Measurements from ENCODE around the gene ESRP2. TPM values are rescaled to one million over a fixed set of nuclear protein-coding genes. Genes with fewer than 3 reads are reported as not detected.

The ESRP2 gene
- total RNA-seq, 1 donor from 2014 or later = 25.5 TPM

DNA sequence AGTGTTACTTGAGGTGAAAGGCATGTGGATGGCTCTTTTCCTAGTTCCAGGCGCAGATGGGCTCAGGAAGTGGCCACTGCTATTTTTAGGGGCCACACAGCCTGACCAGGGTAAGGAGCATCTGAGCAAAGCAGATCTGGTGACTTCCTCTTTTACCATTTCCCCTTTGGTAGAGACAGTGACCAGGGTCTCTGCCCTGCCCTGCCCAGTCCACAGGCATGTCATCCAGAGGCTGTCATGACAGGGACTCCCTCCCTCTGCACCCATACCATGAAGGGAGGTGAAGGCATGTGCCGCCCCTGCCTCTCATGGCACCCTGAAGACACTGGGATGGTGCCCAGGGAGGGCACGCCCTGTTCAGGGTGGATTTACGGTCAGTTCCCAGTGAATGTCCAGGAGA, 11.5 kb upstream of the ESRP2 start:
- TF ChIP-seq, protein P1, sequence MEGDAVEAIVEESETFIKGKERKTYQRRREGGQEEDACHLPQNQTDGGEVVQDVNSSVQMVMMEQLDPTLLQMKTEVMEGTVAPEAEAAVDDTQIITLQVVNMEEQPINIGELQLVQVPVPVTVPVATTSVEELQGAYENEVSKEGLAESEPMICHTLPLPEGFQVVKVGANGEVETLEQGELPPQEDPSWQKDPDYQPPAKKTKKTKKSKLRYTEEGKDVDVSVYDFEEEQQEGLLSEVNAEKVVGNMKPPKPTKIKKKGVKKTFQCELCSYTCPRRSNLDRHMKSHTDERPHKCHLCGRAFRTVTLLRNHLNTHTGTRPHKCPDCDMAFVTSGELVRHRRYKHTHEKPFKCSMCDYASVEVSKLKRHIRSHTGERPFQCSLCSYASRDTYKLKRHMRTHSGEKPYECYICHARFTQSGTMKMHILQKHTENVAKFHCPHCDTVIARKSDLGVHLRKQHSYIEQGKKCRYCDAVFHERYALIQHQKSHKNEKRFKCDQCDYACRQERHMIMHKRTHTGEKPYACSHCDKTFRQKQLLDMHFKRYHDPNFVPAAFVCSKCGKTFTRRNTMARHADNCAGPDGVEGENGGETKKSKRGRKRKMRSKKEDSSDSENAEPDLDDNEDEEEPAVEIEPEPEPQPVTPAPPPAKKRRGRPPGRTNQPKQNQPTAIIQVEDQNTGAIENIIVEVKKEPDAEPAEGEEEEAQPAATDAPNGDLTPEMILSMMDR (conservative IDR thresholded peaks at IDR 0.05; ENCODE audit: low read depth, low read length) = no peak
- no peak overlapping the region for H3K4me3 ChIP-seq (ENCODE audit: low read depth, low read length)

GRCh38 chr16:68246666-68247065, 10.7 kb upstream of the ESRP2 start:
- TF ChIP-seq, protein P1 (conservative IDR thresholded peaks at IDR 0.05; ENCODE audit: low read depth, low read length) = no peak
- H3K4me3 ChIP-seq (ENCODE audit: low read depth, low read length) = peak overlapping the region; percentile 100
- no peak for DNase-seq (ENCODE audit: low read depth)

More for the DNA sequence above, 11.5 kb upstream of the ESRP2 start:
- DNase-seq (ENCODE audit: low read depth) = no peak

DNA sequence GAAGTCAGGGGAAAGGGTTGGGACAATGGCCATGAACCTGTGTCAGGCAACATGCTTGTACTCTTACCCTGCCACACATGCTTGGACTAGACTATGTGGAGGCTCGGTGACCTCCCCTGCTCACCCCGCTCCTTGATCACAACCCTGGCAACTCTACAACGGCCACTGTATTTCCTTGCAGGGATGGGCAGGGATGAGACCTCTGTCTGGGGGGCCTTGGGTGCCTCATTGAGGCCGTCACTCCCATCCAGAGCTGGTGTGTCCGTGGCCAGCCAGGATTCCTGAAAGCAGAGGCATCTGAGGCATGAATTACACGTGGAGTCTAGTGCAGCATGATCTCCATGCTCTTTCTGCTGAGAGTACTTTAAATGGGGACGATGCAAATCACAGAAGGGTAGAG, 10.2 kb upstream of the ESRP2 start:
- H3K4me3 ChIP-seq (ENCODE audit: low read depth, low read length) = peak overlapping the region; percentile 100
- TF ChIP-seq, protein P1 (conservative IDR thresholded peaks at IDR 0.05; ENCODE audit: low read depth, low read length) = no peak
- no peak for DNase-seq (ENCODE audit: low read depth)

DNA sequence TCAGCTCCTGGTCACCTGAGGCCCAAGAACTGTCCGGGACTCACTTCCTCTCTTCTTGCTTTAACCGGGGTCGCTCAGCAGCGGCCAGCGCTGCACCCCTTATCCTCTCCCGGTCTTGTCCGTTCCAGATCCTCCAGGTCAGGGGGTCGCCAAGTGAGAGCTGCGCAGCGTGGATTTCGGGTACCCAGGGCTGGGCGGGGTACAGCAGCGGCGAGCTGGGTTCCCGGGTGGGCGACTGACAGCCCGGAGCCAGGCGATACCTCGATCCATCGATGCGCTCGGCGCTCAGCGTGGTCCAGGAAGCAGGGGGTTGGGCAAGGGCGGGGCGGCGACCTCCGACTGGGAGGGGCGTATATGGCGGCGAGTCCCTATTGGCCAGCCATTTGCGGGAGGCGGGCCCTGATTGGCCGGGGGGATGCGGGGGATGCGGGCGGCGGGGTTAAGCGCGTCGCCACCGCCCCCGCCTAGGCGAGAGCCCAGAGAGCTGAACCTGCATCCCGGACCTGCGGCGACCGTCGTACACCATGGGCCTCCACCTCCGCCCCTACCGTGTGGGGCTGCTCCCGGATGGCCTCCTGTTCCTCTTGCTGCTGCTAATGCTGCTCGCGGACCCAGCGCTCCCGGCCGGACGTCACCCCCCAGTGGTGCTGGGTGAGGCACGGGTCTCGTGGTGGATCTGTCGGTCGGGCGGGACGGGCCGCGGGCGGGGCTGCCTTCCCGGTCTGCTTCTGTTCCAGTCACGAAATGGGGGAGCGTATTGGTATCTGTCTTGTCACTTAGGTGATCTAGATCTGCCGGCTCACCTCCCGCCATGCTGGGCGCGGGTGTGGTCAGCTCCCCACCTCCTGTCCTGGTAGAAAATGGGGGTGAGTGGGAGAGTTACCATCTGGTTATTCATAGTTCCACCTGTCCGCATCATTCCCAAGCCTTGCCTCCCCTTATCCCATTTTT, 9.3 kb upstream of the ESRP2 start, which contains the start of gene PLA2G15:
PLA2G15 (plus strand) TSS at position 471 of the 951 bp plus-strand sequence; CDS start at position 525, 54 bp downstream.
- no peak for DNase-seq (ENCODE audit: low read depth)
- TF ChIP-seq, protein P1 (conservative IDR thresholded peaks at IDR 0.05; ENCODE audit: low read depth, low read length) = no peak
- peak within 1 kb of the TSS; percentile 100 for H3K4me3 ChIP-seq (ENCODE audit: low read depth, low read length)

DNA sequence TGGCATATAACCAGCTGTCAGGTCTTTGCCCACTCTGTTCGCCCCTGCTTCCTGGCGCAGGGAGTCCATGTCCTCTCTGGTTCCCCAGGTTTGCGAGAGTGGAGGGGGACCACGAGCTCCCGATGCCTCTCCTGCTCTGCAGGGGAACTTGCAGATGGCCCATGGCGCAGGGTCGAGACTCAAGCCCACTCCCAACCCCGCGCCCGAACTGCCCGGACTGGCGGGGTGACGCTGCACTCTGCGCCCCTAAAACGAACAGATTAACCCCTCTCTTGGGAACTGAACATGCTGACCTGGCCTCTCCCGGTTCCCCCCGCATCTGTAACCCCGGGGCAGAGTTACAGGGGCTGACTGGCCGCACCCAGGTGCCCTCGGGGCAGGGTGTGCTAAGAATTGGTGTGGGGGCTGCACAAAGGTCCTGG, 8.6 kb upstream of the ESRP2 start:
- DNase-seq (ENCODE audit: low read depth) = no peak
- H3K4me3 ChIP-seq (ENCODE audit: low read depth, low read length) = peak overlapping the region; percentile 100
- TF ChIP-seq, protein P1 (conservative IDR thresholded peaks at IDR 0.05; ENCODE audit: low read depth, low read length) = no peak

DNA sequence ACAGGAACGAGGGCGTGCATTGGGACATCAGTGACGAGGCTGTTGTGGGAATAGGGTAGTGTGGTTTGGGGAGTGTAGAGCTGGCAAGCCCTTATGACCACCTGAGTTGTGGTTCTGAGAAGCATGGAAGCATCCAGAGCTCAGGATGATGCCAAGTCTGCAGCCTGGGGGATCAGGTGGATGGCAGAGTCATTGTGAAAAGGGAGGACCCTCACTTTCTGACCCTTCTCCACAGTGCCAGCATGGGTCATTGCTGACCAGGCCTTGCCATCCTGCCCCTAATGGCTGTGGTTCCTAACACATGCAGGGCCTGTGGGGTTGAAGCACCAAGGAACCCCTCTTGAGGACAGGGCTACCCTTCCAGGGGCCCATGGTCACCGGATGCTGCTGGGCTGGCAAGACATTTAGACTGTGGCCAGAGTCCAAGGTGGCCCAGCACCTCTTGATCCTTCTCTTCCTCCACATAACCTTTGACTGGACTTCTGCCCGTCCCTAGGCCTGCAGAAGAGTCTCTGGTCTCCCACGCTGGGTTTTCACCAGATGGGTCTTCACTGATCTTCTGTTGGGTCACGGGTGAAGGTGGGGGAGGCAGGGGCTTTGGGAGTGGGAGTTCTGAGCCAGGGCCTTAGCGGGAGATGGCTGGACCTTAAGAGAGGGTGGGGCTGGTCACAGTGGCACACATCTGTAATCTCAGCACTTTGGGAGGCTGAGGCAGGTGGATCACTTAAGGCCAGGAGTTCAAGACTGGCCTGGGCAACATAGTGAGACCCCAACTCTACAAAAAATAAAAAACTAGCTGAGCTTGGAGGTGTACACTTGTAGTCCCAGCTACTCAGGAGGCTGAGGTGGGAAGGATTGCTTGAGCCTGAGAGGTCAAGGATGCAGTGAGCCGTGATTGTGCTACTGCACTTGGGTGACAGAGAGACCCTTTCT, 7.3 kb upstream of the ESRP2 start:
- no peak for DNase-seq (ENCODE audit: low read depth)
- H3K4me3 ChIP-seq (ENCODE audit: low read depth, low read length) = no peak overlapping the region
- TF ChIP-seq, protein P1 (conservative IDR thresholded peaks at IDR 0.05; ENCODE audit: low read depth, low read length) = no peak

Data from epithelial cell of proximal tubule (primary cell).